NB4 (cell line): ENCODE measurements around the gene UNC5C.

Experiments
- POLR2A ChIP-seq: IDR thresholded peaks from 2 replicates; pipeline ENCODE4 v1.6.1; 2011; ENCODE audit warnings: mild to moderate bottlenecking; ENCODE audit not compliant: insufficient read length; ENCODE audit errors: extremely low read depth
- TF ChIP-seq, protein P1 (sequence below): IDR thresholded peaks from one replicate; pipeline ENCODE4 v1.5.1; 2012; ENCODE audit warnings: low read depth, low read length
- TF ChIP-seq, protein P2 (sequence below): IDR thresholded peaks from 2 replicates; pipeline ENCODE4 v1.6.1; 2011; ENCODE audit warnings: low read depth, low read length

DNA sequence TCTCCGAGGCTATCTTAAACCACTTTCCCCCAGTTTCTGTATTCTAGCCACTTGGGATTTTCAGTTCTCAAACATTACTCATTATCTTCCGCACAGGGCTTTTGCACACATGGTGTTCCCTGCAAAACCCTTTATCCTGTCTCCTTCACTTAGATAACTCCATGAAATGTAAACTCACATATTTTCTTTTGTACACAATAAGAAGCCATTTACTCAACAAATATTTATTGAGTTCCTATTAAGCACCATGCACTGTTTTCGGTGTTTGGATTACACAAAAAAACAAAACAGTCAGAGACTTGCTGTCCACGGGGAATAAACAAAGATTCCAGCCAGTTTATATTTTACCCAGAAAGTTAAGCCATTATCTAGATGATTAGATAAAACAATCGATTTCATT, 42.5 kb upstream of the UNC5C start:
- TF ChIP-seq POLR2A, result no peak
- TF ChIP-seq, protein P1, sequence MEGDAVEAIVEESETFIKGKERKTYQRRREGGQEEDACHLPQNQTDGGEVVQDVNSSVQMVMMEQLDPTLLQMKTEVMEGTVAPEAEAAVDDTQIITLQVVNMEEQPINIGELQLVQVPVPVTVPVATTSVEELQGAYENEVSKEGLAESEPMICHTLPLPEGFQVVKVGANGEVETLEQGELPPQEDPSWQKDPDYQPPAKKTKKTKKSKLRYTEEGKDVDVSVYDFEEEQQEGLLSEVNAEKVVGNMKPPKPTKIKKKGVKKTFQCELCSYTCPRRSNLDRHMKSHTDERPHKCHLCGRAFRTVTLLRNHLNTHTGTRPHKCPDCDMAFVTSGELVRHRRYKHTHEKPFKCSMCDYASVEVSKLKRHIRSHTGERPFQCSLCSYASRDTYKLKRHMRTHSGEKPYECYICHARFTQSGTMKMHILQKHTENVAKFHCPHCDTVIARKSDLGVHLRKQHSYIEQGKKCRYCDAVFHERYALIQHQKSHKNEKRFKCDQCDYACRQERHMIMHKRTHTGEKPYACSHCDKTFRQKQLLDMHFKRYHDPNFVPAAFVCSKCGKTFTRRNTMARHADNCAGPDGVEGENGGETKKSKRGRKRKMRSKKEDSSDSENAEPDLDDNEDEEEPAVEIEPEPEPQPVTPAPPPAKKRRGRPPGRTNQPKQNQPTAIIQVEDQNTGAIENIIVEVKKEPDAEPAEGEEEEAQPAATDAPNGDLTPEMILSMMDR, result no peak
- TF ChIP-seq, protein P2, sequence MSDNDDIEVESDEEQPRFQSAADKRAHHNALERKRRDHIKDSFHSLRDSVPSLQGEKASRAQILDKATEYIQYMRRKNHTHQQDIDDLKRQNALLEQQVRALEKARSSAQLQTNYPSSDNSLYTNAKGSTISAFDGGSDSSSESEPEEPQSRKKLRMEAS, result no peak
